HG02870 (cell line): Measurements from ENCODE around the gene TMEM131L.
"Not testable (repeated sequence)": the region's sequence is repeated elsewhere in the genome, so short reads cannot be mapped to it uniquely, and the experiment has no call there.

Experiments used
- ATAC-seq: cut with Tn5 transposase; IDR thresholded peaks from one replicate; pipeline ENCODE4 v1.9.1; 2021; ENCODE audit warnings: mild to moderate bottlenecking, moderate library complexity; ENCODE audit not compliant: unreplicated experiment

TMEM131L gene

GRCh38 chr4:153639833-153640802 lies 174.0 kb downstream of the TMEM131L start:
- ATAC-seq, result no peak

DNA sequence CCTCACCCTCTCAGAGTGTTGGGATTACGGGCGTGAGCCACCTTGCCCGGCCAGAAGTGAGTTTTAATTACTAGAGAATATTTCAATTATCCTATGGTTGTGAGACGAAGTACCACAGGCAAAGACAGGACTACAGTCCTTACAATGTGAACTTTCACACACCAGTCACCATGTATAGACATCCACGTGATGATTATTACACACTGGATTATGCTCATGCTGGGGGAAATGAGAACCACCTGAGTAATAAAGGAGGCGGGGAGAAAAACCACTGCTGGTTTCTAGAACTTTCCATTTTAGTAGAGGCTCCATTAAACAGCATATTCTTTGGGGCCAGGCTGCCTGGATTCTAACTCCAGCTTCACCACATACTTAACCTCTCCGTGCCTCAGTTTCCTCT lies 175.4 kb downstream of the TMEM131L start:
- no peak for ATAC-seq

DNA sequence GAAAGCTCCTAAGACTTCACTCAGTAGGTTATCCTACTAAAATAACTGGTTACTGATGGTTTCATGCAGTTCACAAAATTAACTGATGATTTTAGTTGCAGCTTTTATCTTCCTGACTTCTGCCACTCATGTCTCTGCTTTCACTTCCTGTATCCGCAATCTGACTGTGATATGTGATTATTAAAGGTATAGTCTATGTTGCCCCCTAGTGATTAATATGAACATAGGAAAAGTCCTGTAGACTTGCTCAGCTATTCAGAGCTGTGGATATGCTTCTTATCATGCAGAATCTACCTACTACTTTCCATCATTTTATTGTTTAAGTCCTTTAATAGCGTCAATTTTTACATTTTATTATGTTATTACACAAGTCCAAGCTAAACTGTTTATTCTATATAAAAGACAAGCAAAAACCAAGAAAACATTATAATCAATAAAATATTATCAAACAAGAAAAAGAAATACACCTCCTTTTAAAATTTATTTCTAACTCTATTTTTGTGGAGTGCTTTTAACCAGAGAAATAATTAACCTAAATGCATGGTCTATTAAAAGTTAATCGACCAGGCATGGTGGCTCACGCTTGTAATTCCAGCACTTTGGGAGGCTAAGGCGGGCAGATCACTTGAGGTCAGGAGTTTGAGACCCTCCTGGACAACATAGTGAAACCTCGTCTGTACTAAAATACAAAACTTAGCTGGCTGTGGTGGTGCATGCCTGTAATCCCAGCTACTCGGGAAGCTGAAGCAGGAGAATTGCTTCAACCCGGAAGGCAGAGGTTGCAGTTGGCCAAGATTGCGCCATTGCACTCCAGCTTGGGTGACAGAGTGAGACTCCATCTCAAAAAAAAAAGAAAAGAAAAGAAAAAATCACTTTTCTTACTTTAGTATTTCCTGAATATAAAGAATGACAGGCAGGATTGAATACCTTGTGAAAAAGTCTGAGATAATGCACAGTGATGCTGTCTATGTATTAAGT lies 177.5 kb downstream of the TMEM131L start:
- ATAC-seq, result peak; percentile 86

GRCh38 chr4:153645183-153645582 lies 179.0 kb downstream of the TMEM131L start:
- ATAC-seq, result no peak

- ATAC-seq, result no peak
Measured at GRCh38 chr4:153646261-153646660, 180.1 kb downstream of the TMEM131L start.

GRCh38 chr4:153646978-153647377 lies 180.8 kb downstream of the TMEM131L start:
- ATAC-seq, result no peak

GRCh38 chr4:153647975-153648374 lies 181.8 kb downstream of the TMEM131L start:
- ATAC-seq, result no peak

GRCh38 chr4:153649572-153649991 lies 183.4 kb downstream of the TMEM131L start:
- ATAC-seq, result no peak

DNA sequence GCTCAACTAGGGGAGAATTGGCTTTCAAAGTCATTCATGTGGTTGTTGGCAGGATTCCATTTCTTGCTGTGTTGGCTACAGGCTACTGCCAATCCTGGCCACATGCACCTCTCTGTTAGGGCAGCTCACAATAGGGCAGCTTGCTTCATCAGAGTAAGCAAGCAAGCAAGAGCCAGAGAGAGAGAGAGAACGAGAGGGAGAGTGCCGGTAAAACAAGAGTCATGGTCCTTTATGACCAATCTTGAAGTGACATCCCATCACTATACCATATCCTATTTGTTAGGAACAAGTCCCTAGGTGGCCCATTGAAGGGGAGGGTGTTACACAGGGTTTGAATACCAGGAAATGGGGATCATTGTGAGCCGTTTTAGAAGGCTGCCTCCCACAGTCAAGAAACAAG lies 185.0 kb downstream of the TMEM131L start:
- no peak for ATAC-seq

GRCh38 chr4:153651587-153651986 lies 185.4 kb downstream of the TMEM131L start:
- no peak for ATAC-seq

DNA sequence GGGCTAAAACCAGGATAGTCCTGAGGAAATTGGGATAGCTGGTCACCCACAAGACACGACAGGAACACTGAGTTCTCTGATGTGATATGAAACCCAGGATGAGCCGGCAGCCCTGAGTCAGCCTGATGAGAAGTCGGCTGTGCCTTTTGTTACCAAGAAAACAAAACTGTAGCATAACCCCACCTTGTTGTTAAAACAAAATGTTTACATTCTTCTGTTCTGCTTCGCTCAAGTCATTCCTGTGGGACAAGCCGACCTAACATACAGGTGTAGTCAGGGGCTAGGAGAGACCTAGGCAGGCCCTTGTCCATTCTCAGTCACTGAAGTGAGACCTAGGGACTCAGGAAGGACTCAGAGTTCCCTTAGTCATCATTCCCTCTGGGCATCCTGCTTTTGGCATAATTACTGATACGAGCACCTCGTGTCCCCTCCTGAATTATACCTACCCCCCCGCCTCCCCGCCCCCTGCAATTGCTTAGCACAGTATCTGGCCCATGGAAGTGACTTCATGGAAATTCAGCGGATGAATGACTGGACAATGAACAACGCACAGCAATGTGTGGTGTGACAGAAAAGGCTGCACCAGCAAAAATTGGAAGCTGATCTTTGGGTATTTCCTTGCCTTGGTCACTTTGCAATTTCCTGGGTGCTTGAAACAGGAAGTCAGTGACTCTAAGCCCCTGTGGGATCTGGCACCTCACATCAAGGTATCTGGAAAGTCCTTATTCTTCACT lies 186.1 kb downstream of the TMEM131L start:
- ATAC-seq, result no peak

- ATAC-seq, result no peak
Measured at GRCh38 chr4:153655002-153655541, 188.9 kb downstream of the TMEM131L start.

GRCh38 chr4:153655928-153656327 lies 189.8 kb downstream of the TMEM131L start:
- no peak for ATAC-seq

DNA sequence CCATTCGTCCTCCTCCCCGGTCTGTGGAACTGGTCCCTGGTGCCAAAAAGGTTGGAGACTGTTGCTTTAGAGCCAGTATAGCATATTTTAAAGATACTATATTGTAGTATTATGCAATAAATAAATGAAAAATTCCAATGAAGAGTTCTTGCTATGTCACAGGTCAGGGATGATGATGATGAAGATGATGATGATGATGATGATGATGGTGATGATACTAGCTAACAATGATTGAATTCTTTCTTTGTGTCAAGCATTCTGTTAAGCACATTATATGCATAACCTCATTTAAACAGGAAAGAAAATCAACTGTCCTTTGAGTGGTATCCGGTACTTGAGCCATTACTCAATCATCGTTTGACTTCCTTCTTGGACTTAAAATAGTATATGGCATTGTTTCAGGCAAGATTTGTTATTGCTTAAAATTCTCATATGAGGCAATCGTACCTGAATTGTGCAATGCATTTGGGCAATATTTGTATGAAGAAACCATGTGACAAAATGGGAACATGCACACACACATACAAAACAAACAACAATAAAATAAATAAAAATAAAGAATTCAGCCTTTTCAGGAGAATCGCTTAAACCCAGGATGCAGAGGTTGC lies 195.2 kb downstream of the TMEM131L start:
- ATAC-seq, result no peak

GRCh38 chr4:153661908-153662307 lies 195.7 kb downstream of the TMEM131L start:
- no peak for ATAC-seq

DNA sequence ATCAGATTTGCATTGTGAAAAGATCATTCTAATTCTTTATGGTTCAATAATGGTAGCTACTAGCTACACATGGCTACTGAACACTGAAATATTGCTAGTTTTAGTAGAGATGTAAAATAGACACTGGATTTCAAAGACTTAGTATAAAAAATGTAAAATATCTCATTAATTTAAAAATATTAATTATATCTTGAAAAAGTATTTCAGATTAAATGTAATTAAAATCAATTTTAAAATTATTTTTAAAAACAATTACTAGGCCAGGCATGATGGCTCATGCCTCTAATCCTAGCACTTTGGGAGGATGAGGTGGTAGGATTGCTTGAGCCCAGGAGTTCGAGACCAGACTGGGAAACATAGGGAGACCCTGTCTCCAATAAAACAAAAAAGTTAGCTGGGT lies 197.5 kb downstream of the TMEM131L start:
- no peak for ATAC-seq

- not testable (repeated sequence) for ATAC-seq
Measured at GRCh38 chr4:153666505-153666904, 200.3 kb downstream of the TMEM131L start.

- ATAC-seq, result no peak
Measured at GRCh38 chr4:153668647-153669046, 202.5 kb downstream of the TMEM131L start.

GRCh38 chr4:153669838-153670237 lies 203.7 kb downstream of the TMEM131L start:
- no peak for ATAC-seq

DNA sequence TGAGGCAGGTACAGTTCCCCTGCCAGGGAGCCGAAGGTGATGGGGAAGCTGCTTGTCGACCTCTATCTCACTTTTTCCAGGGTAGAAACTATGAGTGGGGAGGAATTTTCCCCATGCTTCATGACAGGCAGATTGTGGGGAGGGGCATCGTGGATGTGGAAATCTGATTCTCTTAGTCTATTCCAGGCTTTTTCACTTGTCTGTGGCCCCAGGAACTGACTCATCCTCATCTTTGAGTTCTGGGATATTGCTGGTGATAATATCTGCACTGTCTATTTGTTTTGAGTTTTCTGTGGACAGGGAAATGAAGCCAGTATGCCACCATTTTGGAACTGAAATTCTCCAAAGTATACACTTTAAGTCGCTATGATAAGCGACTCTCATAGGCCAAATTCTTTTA lies 210.3 kb downstream of the TMEM131L start:
- no peak for ATAC-seq
